ENCODE measurements around the gene KIF21B. TPM values are rescaled to one million over a fixed set of nuclear protein-coding genes. Genes with fewer than 3 reads are reported as not detected.

The KIF21B gene
- total RNA-seq, 1 experiment from 2014 or later: 0.66 TPM

DNA sequence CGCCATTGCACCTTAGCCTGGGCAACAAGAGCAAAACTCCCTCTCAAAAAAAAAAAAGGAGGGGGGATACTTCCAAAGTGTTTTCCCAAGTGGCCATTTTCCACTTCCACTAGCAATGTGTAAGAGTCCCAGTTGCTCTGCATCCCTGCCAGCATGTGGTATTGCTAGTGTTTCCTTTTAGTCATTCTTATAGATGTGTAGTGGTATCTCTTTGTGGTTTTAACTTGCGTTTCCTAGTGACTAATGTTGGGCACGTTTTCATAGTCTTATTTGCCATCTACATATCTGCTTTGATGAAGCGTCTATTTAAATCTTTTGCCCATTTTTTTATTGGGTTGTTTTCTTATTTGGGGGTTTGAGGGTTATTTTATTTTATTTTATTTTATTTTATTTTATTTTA, 97.7 kb downstream of the KIF21B start:
- no peaks in the 10 kb centered on the region for H4K20me1 ChIP-seq (ENCODE audit: low read length)
- no peak overlapping the region for H2AFZ ChIP-seq (ENCODE audit: low read length)
- H3K27me3 ChIP-seq (ENCODE audit: low read length): no peaks in the 10 kb centered on the region
- intact Hi-C loops (cut with micrococcal nuclease): no loop called here
- ChIA-PET CTCF (interaction anchor here (0.7 kb wide), 1 partner anchor 152 kb away, joined by 3 read pairs; no protein-coding TSS in a partner anchor), POLR2A (ENCODE audit: unreplicated experiment) (no interaction called here)
- no TSS peak for BruUV-seq (replicated peaks)
- H3K4me3 ChIP-seq (ENCODE audit: low read length): no peak overlapping the region
- H3F3A ChIP-seq (ENCODE audit: low read length, unreplicated experiment): no peaks in the 10 kb centered on the region
- peaks cover 11% of the 10 kb centered on the region for H3K4me1 ChIP-seq (ENCODE audit: insufficient read depth, low read length)
- H3K4me2 ChIP-seq (ENCODE audit: low read length): no peak overlapping the region
- H3K36me3 ChIP-seq (ENCODE audit: low read depth, low read length): no peaks in the 10 kb centered on the region
- H3K9me3 ChIP-seq (ENCODE audit: low read length): no peaks in the 10 kb centered on the region
- H3K9ac ChIP-seq (ENCODE audit: low read length): no peak overlapping the region
- no peak overlapping the region for H3K27ac ChIP-seq (ENCODE audit: low read length)
- TF ChIP-seq EZH2phosphoT487 (IDR thresholded peaks at IDR 0.05; ENCODE audit: borderline replicate concordance, low read length) (no peak), EZH2 (IDR thresholded peaks at IDR 0.05; ENCODE audit: low read length, unreplicated experiment) (no peak), CTCF (conservative IDR thresholded peaks at IDR 0.05; ENCODE audit: low read depth, low read length) (no peak)
- ATAC-seq: peak; percentile 89
- H3K9me2 ChIP-seq (replicated peaks; ENCODE audit: low read length): no peaks in the 10 kb centered on the region
- no peaks in the 10 kb centered on the region for H3K79me2 ChIP-seq (ENCODE audit: low read length)
- DNase-seq: peak; percentile 84

- POLR2A ChIA-PET (ENCODE audit: unreplicated experiment): interaction anchor here (0.7 kb wide), 1 partner anchor 600 kb away, joined by 3 read pairs; no protein-coding TSS in a partner anchor
- Histone ChIP-seq H3K4me2 (ENCODE audit: low read length) (no peak overlapping the region), H3K9ac (ENCODE audit: low read length) (no peak overlapping the region), H3K9me3 (ENCODE audit: low read length) (no peaks in the 10 kb centered on the region), H4K20me1 (ENCODE audit: low read length) (no peaks in the 10 kb centered on the region), H2AFZ (ENCODE audit: low read length) (no peak overlapping the region), H3K36me3 (ENCODE audit: low read depth, low read length) (no peaks in the 10 kb centered on the region), H3K9me2 (replicated peaks; ENCODE audit: low read length) (no peaks in the 10 kb centered on the region), H3K27me3 (ENCODE audit: low read length) (no peaks in the 10 kb centered on the region), H3K4me3 (ENCODE audit: low read length) (no peak overlapping the region), H3K79me2 (ENCODE audit: low read length) (no peaks in the 10 kb centered on the region), H3F3A (ENCODE audit: low read length, unreplicated experiment) (no peaks in the 10 kb centered on the region), H3K4me1 (ENCODE audit: insufficient read depth, low read length) (peaks cover 11% of the 10 kb centered on the region), H3K27ac (ENCODE audit: low read length) (no peak overlapping the region)
- CTCF ChIA-PET: no interaction called here
- TF ChIP-seq EZH2 (IDR thresholded peaks at IDR 0.05; ENCODE audit: low read length, unreplicated experiment) (no peak), EZH2phosphoT487 (IDR thresholded peaks at IDR 0.05; ENCODE audit: borderline replicate concordance, low read length) (no peak), CTCF (conservative IDR thresholded peaks at IDR 0.05; ENCODE audit: low read depth, low read length) (no peak)
- BruUV-seq (replicated peaks): no TSS peak
- ATAC-seq: peak; percentile 47
- peak; percentile 71 for DNase-seq
- intact Hi-C loops (cut with micrococcal nuclease): no loop called here
These were observed 99.9 kb downstream of the KIF21B start for GRCh38 chr1:200923601-200924000.

DNA sequence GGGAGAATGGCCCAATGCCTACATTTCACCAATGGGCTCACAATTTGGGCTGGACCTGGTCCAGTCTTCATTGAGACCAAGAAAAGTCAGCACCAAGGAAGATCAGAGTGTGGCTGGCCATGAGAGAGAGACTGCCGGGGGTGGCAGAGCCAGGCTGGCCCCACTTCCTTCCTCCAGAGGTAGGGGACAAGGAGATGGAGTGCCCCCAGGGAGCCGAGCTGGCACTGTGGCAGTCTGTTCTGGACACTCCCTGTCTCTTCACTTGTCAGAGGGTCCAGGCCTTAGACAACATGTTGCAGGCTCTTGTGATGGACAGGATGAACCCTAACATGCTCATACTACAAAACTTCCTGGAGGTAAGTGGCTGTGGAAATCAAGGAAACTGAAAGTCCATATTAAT, 101.1 kb downstream of the KIF21B start:
- Histone ChIP-seq H3F3A (ENCODE audit: low read length, unreplicated experiment) (no peaks in the 10 kb centered on the region), H3K4me3 (ENCODE audit: low read length) (no peak overlapping the region), H3K9ac (ENCODE audit: low read length) (no peak overlapping the region), H3K79me2 (ENCODE audit: low read length) (no peaks in the 10 kb centered on the region), H3K27ac (ENCODE audit: low read length) (no peak overlapping the region), H3K9me2 (replicated peaks; ENCODE audit: low read length) (no peaks in the 10 kb centered on the region), H2AFZ (ENCODE audit: low read length) (no peak overlapping the region), H3K9me3 (ENCODE audit: low read length) (no peaks in the 10 kb centered on the region), H3K27me3 (ENCODE audit: low read length) (no peaks in the 10 kb centered on the region), H4K20me1 (ENCODE audit: low read length) (no peaks in the 10 kb centered on the region), H3K4me1 (ENCODE audit: insufficient read depth, low read length) (peaks cover 11% of the 10 kb centered on the region), H3K36me3 (ENCODE audit: low read depth, low read length) (no peaks in the 10 kb centered on the region), H3K4me2 (ENCODE audit: low read length) (no peak overlapping the region)
- no peak for ATAC-seq
- no peak for DNase-seq
- no peak for TF ChIP-seq EZH2 (IDR thresholded peaks at IDR 0.05; ENCODE audit: low read length, unreplicated experiment)
- TF ChIP-seq EZH2phosphoT487 (IDR thresholded peaks at IDR 0.05; ENCODE audit: borderline replicate concordance, low read length): no peak
- no peak for TF ChIP-seq CTCF (conservative IDR thresholded peaks at IDR 0.05; ENCODE audit: low read depth, low read length)
- CTCF ChIA-PET: no interaction called here
- intact Hi-C loops (cut with micrococcal nuclease): no loop called here
- BruUV-seq (replicated peaks): no TSS peak
- POLR2A ChIA-PET (ENCODE audit: unreplicated experiment): no interaction called here

Data from PC-3 (cell line).